Endothelial cell of umbilical vein (primary cell): ENCODE results near the gene CD164L2. TPM values are rescaled to one million over a fixed set of nuclear protein-coding genes. Genes with fewer than 3 reads are reported as not detected.

Experiments
- BruUV-seq: library from RNA; stranded (reverse); fragments of 400-500 nt; replicated peaks from 2 replicates; lab custom pipeline; 2021; lab: Mats Ljungman, UMichigan
- CTCF ChIA-PET: fragments of 300-600, 350-600 bp; sonication (Branson Sonifier 250); formaldehyde crosslinking; loops from one replicate; lab custom pipeline; 2021; ENCODE audit warnings: antibody characterized with exemption, inconsistent platforms; lab: Charles Lee
- POLR2A ChIA-PET: fragments of 300-600, 350-600 bp; sonication (Branson Sonifier 250); formaldehyde crosslinking; loops from one replicate; lab custom pipeline; 2021; ENCODE audit warnings: antibody characterized with exemption, inconsistent platforms; lab: Charles Lee
- DNase-seq: peaks from one replicate; pipeline ENCODE4 v3.0.0-alpha.2; 2011; ENCODE audit warnings: low read depth, low spot score
- FAIRE-seq: peaks from 2 replicates; lab custom pipeline; 2011; peaks lifted over from hg19 to GRCh38; lab: Jason Lieb, UNC
- H2AFZ ChIP-seq: 2 replicates; pipeline ENCODE4 v1.6.0; 2012; ENCODE audit warnings: low read depth, low read length, control low read depth, inconsistent platforms
- H3K27ac ChIP-seq: 2 replicates; pipeline ENCODE4 v1.5.1; 2011; ENCODE audit warnings: low read depth, mild to moderate bottlenecking, control low read depth, low read length, moderate library complexity; ENCODE audit not compliant: insufficient read depth
- H3K27me3 ChIP-seq, 2 experiments: 2 replicates each; pipeline versions ENCODE4 v1.6.0 to v1.6.1; 2011; ENCODE audit warnings: low read length in 2 of 2, mixed read lengths in 1 of 2; ENCODE audit not compliant: control insufficient read depth in 2 of 2, insufficient read depth in 2 of 2
- H3K36me3 ChIP-seq, 2 experiments: 2 replicates in 1 of 2; 3 replicates in 1 of 2; pipeline ENCODE4 v1.5.1; 2011; ENCODE audit warnings: low read length in 2 of 2, mild to moderate bottlenecking in 1 of 2, moderate library complexity in 1 of 2; ENCODE audit not compliant: control insufficient read depth in 2 of 2, insufficient read depth in 2 of 2; ENCODE audit errors: extremely low read depth in 1 of 2
- H3K4me1 ChIP-seq: 3 replicates; pipeline ENCODE4 v1.5.1; 2011; ENCODE audit warnings: mild to moderate bottlenecking, low read length; ENCODE audit not compliant: control insufficient read depth, insufficient read depth; ENCODE audit errors: extremely low read depth
- H3K4me2 ChIP-seq: 2 replicates; pipeline ENCODE4 v1.6.1; 2011; ENCODE audit warnings: low read length, control low read depth, mixed read lengths; ENCODE audit not compliant: insufficient read depth
- H3K4me3 ChIP-seq, 3 experiments: fragments of 200-600 bp in 1 of 3; sonication (generic), shearing (Covaris generic) in 1 of 3; replicated peaks in 1 of 3; 2 replicates each; pipeline ENCODE4 v1.5.1; 2011 to 2016; ENCODE audit warnings: control low read depth in 3 of 3, low read length in 3 of 3, mild to moderate bottlenecking in 2 of 3, inconsistent platforms in 1 of 3, low read depth in 1 of 3, moderate library complexity in 1 of 3; ENCODE audit not compliant: insufficient read depth in 1 of 3
- H3K79me2 ChIP-seq: 2 replicates; pipeline ENCODE4 v1.6.0; 2012; ENCODE audit warnings: low read length, inconsistent platforms; ENCODE audit not compliant: control insufficient read depth, insufficient read depth
- H3K9ac ChIP-seq: replicated peaks from 2 replicates; pipeline ENCODE3; 2011; ENCODE audit warnings: low read length, control low read depth; ENCODE audit not compliant: insufficient read depth; ENCODE audit errors: extremely low read depth
- H3K9me1 ChIP-seq: replicated peaks from 3 replicates; pipeline ENCODE4 v1.6.0; 2011; ENCODE audit warnings: mild to moderate bottlenecking, low read length; ENCODE audit not compliant: control insufficient read depth, insufficient read depth; ENCODE audit errors: extremely low read depth
- H3K9me3 ChIP-seq: replicated peaks from 2 replicates; pipeline ENCODE4 v1.5.1; 2012; ENCODE audit warnings: low read length, inconsistent platforms; ENCODE audit not compliant: control insufficient read depth, insufficient read depth
- H4K20me1 ChIP-seq: replicated peaks from 2 replicates; pipeline ENCODE3; 2011; ENCODE audit warnings: mild to moderate bottlenecking, low read length; ENCODE audit not compliant: control insufficient read depth, insufficient read depth; ENCODE audit errors: extremely low read depth
- CTCF ChIP-seq, 2 donors: IDR thresholded peaks; 1 replicate in 1 of 2; 2 replicates in 1 of 2; pipeline ENCODE4 v1.5.1; 2011; ENCODE audit warnings: low read length in 2 of 2, mild to moderate bottlenecking in 2 of 2, moderate library complexity in 2 of 2, control low read depth in 1 of 2, inconsistent platforms in 1 of 2, low read depth in 1 of 2; ENCODE audit not compliant: insufficient read depth in 1 of 2; ENCODE audit errors: extremely low read depth in 1 of 2
- FOS ChIP-seq: IDR thresholded peaks from 2 replicates; pipeline ENCODE4 v1.6.1; 2011; ENCODE audit warnings: mild to moderate bottlenecking, low read length, moderate library complexity, borderline replicate concordance; ENCODE audit not compliant: insufficient read depth
- GATA2 ChIP-seq: IDR thresholded peaks from 2 replicates; pipeline ENCODE4 v1.7.0; 2011; ENCODE audit warnings: low read depth, mild to moderate bottlenecking, moderate library complexity, mixed read lengths, low read length; ENCODE audit not compliant: insufficient read length, insufficient read depth
- JUN ChIP-seq: IDR thresholded peaks from 2 replicates; pipeline ENCODE4 v1.6.1; 2011; ENCODE audit warnings: borderline replicate concordance, low read depth; ENCODE audit not compliant: insufficient read length, insufficient read depth
- MYC ChIP-seq: IDR thresholded peaks from one replicate; pipeline ENCODE4 v1.6.1; 2011; ENCODE audit warnings: mild to moderate bottlenecking, low read depth, low read length
- POLR2A ChIP-seq: IDR thresholded peaks from 2 replicates; pipeline ENCODE4 v1.6.1; 2012; ENCODE audit warnings: low read depth, mild to moderate bottlenecking, control low read depth, low read length
- POLR2AphosphoS5 ChIP-seq: IDR thresholded peaks from 2 replicates; pipeline ENCODE4 v1.6.1; 2012; ENCODE audit warnings: low read depth, mild to moderate bottlenecking, control low read depth, low read length, moderate library complexity; ENCODE audit not compliant: insufficient read depth
- dilution Hi-C: fragments of 300-500 bp; cut with MboI; formaldehyde crosslinking; loops from one replicate; pipeline ENCODE4 v1.15.0; 2019; ENCODE audit warnings: low sequenced_read_pairs; ENCODE audit not compliant: extremely low pct_ligation_motif_present
- intact Hi-C: fragments of 100-400 bp; cut with micrococcal nuclease; formaldehyde crosslinking; loops from one replicate; pipeline ENCODE4 v1.10.0; 2022
- polyA plus RNA-seq, 4 experiments: library from polyadenylated mRNA; depleted of rRNA in 3 of 4; stranded (reverse) in 3 of 4; unstranded in 1 of 4; fragments of >200 nt; gene quantifications; 2 replicates each; pipeline versions ENCODE4 v1.2.1 to v1.2.3, GENCODE V29; 2011 to 2012; ENCODE audit warnings: missing spikeins in 1 of 4
- total RNA-seq: library from RNA; stranded (reverse); gene quantifications from 2 replicates; pipeline ENCODE4 v1.2.3, GENCODE V29; 2021

Gene CD164L2
- total and polyA plus RNA-seq, 2 donors (not counting 3 experiments of a cell fraction or from before 2014, with no cell fraction given) = not detected

- H3K79me2 ChIP-seq = no peaks in the 10 kb centered on the region
- BruUV-seq = no TSS peak
- H4K20me1 ChIP-seq = no peaks in the 10 kb centered on the region
- no peak overlapping the region for H3K4me3 ChIP-seq
- no peak for FAIRE-seq
- peaks cover 15% of the 10 kb centered on the region for H3K4me1 ChIP-seq
- TF ChIP-seq CTCF (IDR thresholded peaks at IDR 0.05; ENCODE audit: extremely low read depth in 1 of 2, insufficient read depth in 1 of 2, low read depth in 1 of 2, low read length in 2 of 2) (no peak), JUN (no peak)
- no peak overlapping the region for H3K9ac ChIP-seq
- DNase-seq = no peak
- no peaks in the 10 kb centered on the region for H3K9me3 ChIP-seq
- ChIA-PET CTCF (interaction anchor here (1.0 kb wide), 1 partner anchor 24 kb away, joined by 4 read pairs; no protein-coding TSS in a partner anchor), POLR2A (no interaction called here)
- dilution Hi-C loops = no loop called here
- H3K4me2 ChIP-seq = no peak overlapping the region
- intact Hi-C loops = no loop called here
- H3K27ac ChIP-seq = no peak overlapping the region
- peaks cover 0 to 2% of the 10 kb centered on the region in 2 experiments for H3K36me3 ChIP-seq
- no peak overlapping the region for H2AFZ ChIP-seq
- H3K27me3 ChIP-seq = no peaks in the 10 kb centered on the region
- H3K9me1 ChIP-seq = no peaks in the 10 kb centered on the region
These were observed 19.1 kb downstream of the CD164L2 start for GRCh38 chr1:27363766-27364695.

- no peak overlapping the region for H3K4me3 ChIP-seq
- no peak overlapping the region for H3K4me2 ChIP-seq
- no peak overlapping the region for H3K9ac ChIP-seq
- peaks cover 7% of the 10 kb centered on the region for H3K4me1 ChIP-seq
- H3K36me3 ChIP-seq = peaks cover 0 to 2% of the 10 kb centered on the region in 2 experiments
- no peaks in the 10 kb centered on the region for H3K9me1 ChIP-seq
- intact Hi-C loops = no loop called here
- H3K9me3 ChIP-seq = no peaks in the 10 kb centered on the region
- ChIA-PET CTCF (interaction anchor here (0.9 kb wide), 1 partner anchor 34 kb away, joined by 4 read pairs; no protein-coding TSS in a partner anchor), POLR2A (interaction anchor here (0.6 kb wide), 1 partner anchor 1150 kb away, joined by 3 read pairs; no protein-coding TSS in a partner anchor)
- H3K79me2 ChIP-seq = no peaks in the 10 kb centered on the region
- no peaks in the 10 kb centered on the region for H3K27me3 ChIP-seq
- no peak overlapping the region for H2AFZ ChIP-seq
- dilution Hi-C loops = no loop called here
- no TSS peak for BruUV-seq
- no peak for DNase-seq
- no peak for FAIRE-seq
- no peaks in the 10 kb centered on the region for H4K20me1 ChIP-seq
- no peak overlapping the region for H3K27ac ChIP-seq
- TF ChIP-seq GATA2 (no peak), POLR2AphosphoS5 (no peak), FOS (no peak), MYC (no peak), POLR2A (no peak), JUN (no peak)
These were observed 21.6 kb downstream of the CD164L2 start for GRCh38 chr1:27361553-27361952.
